GM12878 (cell line): Measurements from ENCODE around the gene ALG2. TPM values are rescaled to one million over a fixed set of nuclear protein-coding genes. Genes with fewer than 3 reads are reported as not detected.

Experiments used
- ATF7 ChIP-seq: fragments of 450-650 bp; IDR thresholded peaks from 2 replicates; pipeline ENCODE4 v1.6.1; 2016; ENCODE audit warnings: low read depth, mild to moderate bottlenecking
- BCLAF1 ChIP-seq: fragments of 450-650 bp; IDR thresholded peaks from 2 replicates; pipeline ENCODE4 v1.6.1; 2017; ENCODE audit warnings: antibody characterized with exemption, mild to moderate bottlenecking, moderate library complexity
- CHD2 ChIP-seq: IDR thresholded peaks from 2 replicates; pipeline ENCODE4 v1.6.1; 2011; ENCODE audit warnings: low read depth, low read length, improper control_type of control experiment, borderline replicate concordance
- E4F1 ChIP-seq: fragments of 450-650 bp; IDR thresholded peaks from 2 replicates; pipeline ENCODE4 v1.6.1; 2018; ENCODE audit warnings: borderline replicate concordance, mild to moderate bottlenecking; ENCODE audit not compliant: partially characterized antibody
- HSF1 ChIP-seq: fragments of 150-350 bp; IDR thresholded peaks from 2 replicates; pipeline ENCODE4 v1.6.1; 2014; ENCODE audit warnings: mild to moderate bottlenecking, low read depth, low read length
- IRF4 ChIP-seq: IDR thresholded peaks from 2 replicates; pipeline ENCODE4 v1.6.1; 2011; ENCODE audit warnings: low read depth, low read length
- IRF5 ChIP-seq: fragments of 450-650 bp; IDR thresholded peaks from 2 replicates; pipeline ENCODE4 v1.6.1; 2017; ENCODE audit warnings: borderline replicate concordance
- MEF2B ChIP-seq: fragments of 450-650 bp; IDR thresholded peaks from 2 replicates; pipeline ENCODE4 v1.6.1; 2018; ENCODE audit warnings: mild to moderate bottlenecking, moderate library complexity; ENCODE audit not compliant: partially characterized antibody, poor library complexity, severe bottlenecking
- MTA2 ChIP-seq: fragments of 450-650 bp; IDR thresholded peaks from 2 replicates; pipeline ENCODE4 v1.6.1; 2016; ENCODE audit warnings: low read depth, mild to moderate bottlenecking, moderate library complexity
- MYB ChIP-seq: fragments of 150-350 bp; IDR thresholded peaks from 2 replicates; pipeline ENCODE4 v1.6.1; 2014; ENCODE audit warnings: mild to moderate bottlenecking, low read depth, low read length, borderline replicate concordance
- NKRF ChIP-seq: fragments of 450-650 bp; conservative IDR thresholded peaks from 2 replicates; pipeline ENCODE4 v1.6.1; 2017; ENCODE audit warnings: mild to moderate bottlenecking, moderate library complexity
- POLR2AphosphoS2 ChIP-seq: IDR thresholded peaks from 2 replicates; pipeline ENCODE4 v1.6.1; 2011; ENCODE audit warnings: low read depth, mild to moderate bottlenecking, low read length, improper control_type of control experiment, moderate library complexity
- SIN3A ChIP-seq: IDR thresholded peaks from 2 replicates; pipeline ENCODE4 v1.6.1; 2012; ENCODE audit warnings: low read depth, low read length, improper control_type of control experiment
- ZBED1 ChIP-seq: IDR thresholded peaks from 2 replicates; pipeline ENCODE4 v1.6.1; 2016; ENCODE audit warnings: borderline replicate concordance
- polyA plus RNA-seq, 11 experiments: library from polyadenylated mRNA; depleted of rRNA in 4 of 11; unstranded in 6 of 11; stranded (reverse) in 5 of 11; fragments of >200 nt; fragmentation: Nextera tagmentation in 4 of 11; fragmentation: Illumina TruSeq in 1 of 11; extraction: Ambion mirVana in 4 of 11; extraction: Trizol in 1 of 11; gene quantifications; 1 replicate in 1 of 11; 2 replicates in 10 of 11; pipeline versions ENCODE4 v1.2.1 to v1.2.3, GENCODE V29; 2011 to 2016; ENCODE audit warnings: inconsistent platforms in 2 of 11, missing spikeins in 2 of 11, low read depth in 1 of 11
- total RNA-seq, 4 experiments: library from RNA; depleted of rRNA in 3 of 4; stranded (reverse); fragments of >200 nt in 3 of 4; fragmentation: Illumina TruSeq in 1 of 4; extraction: Trizol in 1 of 4; gene quantifications; 2 replicates each; pipeline versions ENCODE4 v1.2.1 to v1.2.3, GENCODE V29; 2013 to 2021

Gene ALG2
- total and polyA plus RNA-seq, 10 of the 15 experiments (the other 5 are each of a cell fraction or from before 2014, with no cell fraction given), result 8.8 to 52.5 (median 38.6) TPM

- TF ChIP-seq MEF2B (peak; percentile 71), MTA2 (peak; percentile 77), IRF5 (no peak), POLR2AphosphoS2 (no peak; the same call in 1 of the 2 replicates), CHD2 (peak; percentile 75; the same call in 1 of the 2 replicates), ATF7 (peak; percentile 91), E4F1 (no peak), BCLAF1 (no peak), HSF1 (no peak), IRF4 (peak; percentile 83), SIN3A (0 out of 2 replicates have a peak, but pooled peaks have one; percentile 23), ZBED1 (peak; percentile 58; the same call in 1 of the 2 replicates), MYB (peak; percentile 73; the same call in 1 of the 2 replicates), NKRF (no peak)
These were observed 32.2 kb upstream of the ALG2 start (continued) for GRCh38 chr9:99253772-99254431.
